ENCODE data around the gene CATSPER1.

CATSPER1 gene

DNA sequence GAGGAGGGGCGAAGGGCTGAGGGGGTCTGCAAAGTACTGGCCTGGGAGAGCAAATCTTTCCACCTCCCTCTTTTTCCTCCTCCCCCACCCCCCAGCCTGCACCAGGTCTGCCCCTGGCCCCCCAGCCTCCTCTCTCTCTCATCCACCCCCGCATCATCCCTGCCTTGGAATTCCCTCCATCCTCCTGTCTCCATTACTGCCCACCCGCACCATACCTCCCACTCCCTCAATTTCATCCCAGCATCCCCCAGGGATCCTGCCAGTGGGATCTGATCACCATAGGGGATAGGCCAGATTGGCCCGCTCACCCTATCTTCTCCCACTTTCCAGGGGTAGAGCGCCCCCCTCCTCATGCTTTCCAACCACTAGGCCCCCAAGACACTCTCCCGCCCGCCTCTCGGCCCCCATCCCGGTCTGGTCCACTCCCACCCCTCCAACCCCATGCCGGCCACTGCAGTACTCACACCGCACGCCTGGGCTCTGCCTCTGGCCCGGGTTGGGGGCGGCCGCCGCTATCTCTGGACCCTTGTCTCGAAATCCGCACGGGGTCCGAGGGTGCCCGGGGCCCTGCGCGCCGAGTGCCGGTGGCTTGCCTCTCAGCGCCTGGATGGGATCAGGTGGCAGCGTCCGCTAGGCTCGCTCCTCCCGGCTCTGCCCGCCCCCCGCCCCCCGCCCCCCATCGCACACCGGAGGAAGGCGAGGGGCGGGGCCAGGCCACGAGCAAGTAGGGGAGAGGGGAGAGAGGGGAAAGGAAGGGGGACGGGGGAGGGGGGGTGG lies 22.5 kb upstream of the CATSPER1 start, which contains the start of gene GAL3ST3:
GAL3ST3 (minus strand) TSS at position 615 of the 777 bp plus-strand sequence. CDS start 3,746 bp downstream, outside the sequence.
- no peak for TF ChIP-seq JUND (IDR thresholded peaks at IDR 0.05; ENCODE audit: low read depth)
- no peak for DNase-seq (ENCODE audit: low read depth in 1 of 2, low spot score in 1 of 2)
- in situ Hi-C loops (cut with HindIII; ENCODE audit: low pct_unique_long_range_greater_than_20kb, low sequenced_read_pairs) = no loop called here

DNA sequence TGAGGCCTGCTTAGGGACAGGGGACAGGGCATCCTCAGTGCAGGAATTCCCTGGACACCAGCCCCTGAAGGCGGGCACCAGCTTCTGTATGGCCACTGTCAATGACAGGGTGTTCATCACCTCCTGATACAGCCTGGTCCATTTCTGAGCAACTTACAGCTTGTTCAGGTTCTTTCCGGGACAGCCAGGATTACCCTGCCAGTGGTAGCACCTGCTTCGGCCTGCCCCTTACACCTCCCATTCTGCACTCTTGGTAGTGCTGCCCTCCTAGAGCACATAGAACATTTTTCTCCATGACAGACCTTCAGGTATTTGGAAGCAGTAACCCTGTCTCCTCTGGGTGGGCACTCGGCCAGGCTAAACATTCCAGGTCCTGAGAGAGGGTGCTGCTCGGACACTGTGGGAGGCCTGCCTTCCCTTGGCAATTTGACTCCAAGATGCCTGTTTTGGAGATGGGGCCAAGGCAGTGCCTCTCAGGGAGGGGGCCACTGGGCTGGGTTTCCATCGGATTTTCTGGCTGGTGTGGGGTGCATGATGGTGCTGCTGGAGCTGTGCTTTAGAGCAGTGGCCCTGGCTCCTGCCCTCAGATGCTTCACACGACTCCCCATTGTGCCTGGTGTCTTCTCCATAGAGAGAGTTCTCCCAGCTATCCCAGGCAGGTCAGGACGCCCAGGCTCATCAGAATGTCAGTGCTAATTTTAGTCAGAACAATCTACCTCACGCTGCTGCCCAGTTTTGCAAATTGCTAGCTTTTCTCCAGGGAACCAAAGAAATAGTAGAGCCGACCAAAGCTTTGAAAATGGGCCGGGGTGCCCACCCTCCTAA lies 21.5 kb upstream of the CATSPER1 start:
- in situ Hi-C loops (cut with HindIII; ENCODE audit: low pct_unique_long_range_greater_than_20kb, low sequenced_read_pairs) = no loop called here
- TF ChIP-seq JUND (IDR thresholded peaks at IDR 0.05; ENCODE audit: low read depth) = no peak
- DNase-seq (ENCODE audit: low read depth in 1 of 2, low spot score in 1 of 2) = peak in 1 of 2 experiments; percentile 48

DNA sequence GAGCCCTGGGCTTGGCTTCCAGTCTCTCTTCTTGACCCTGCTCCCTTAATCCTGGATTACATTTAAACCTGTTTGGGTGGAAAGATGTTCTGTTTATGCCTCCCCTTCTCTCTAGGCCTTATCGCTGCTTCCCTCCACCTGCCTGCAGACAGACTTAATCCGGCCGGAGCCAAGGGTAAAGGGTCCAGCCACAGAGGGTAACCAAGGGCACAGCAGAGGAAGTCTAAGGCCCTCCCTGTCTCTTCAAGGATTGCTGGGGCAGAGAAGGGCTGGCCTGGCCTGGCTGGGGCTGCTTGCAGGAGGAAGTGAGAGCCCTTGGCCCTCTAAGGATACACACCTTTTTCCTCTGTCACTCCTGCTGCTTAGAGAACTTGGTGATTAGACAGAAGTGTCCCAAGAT lies 20.6 kb upstream of the CATSPER1 start:
- DNase-seq (ENCODE audit: low read depth in 1 of 2, low spot score in 1 of 2) = no peak
- no peak for TF ChIP-seq JUND (IDR thresholded peaks at IDR 0.05; ENCODE audit: low read depth)
- in situ Hi-C loops (cut with HindIII; ENCODE audit: low pct_unique_long_range_greater_than_20kb, low sequenced_read_pairs) = no loop called here

DNA sequence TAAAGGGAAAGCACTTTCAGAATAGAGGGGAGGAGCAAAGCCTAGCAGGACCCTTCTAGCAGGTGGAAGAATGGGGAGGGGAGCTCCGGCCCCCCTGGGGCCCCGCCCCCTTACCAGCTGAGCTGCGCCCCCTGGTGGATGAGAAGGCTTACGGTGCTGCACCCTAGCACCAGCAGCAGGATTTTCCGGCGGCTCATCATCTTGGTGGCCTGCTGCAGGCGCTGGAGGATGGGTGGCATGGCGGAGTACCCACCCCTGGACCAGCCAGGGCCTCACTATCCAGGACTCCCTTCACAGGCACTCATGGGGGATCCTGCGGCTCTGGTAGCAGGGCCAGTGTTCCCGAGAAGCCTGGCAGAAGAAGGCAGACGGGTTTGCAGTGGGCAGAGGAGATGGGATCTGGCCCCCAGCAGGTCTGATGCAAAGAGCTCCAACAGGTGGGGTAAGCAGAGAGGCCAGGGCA lies 18.9 kb upstream of the CATSPER1 start:
- DNase-seq (ENCODE audit: low read depth in 1 of 2, low spot score in 1 of 2) = peak; percentile 87 to 98
- in situ Hi-C loops (cut with HindIII; ENCODE audit: low pct_unique_long_range_greater_than_20kb, low sequenced_read_pairs) = no loop called here

DNA sequence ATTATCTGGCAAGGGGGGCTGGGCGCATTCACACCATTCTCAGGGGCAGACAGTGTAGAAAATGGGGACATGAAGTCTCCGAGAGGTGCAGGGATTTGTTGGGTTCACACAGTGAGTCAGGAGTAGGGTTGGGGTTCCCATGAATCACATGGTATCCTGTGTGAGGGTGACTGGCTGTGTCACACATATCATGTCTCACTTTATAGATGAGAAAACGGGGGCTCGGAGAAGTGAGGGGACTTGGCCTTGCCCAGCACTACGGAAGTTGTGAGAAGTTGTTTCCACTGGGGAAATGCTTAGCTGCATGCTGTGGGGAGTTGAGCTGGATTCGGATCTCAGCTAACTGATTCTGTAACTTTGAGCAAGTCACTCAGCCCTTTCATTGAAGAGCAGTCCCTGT lies 18.5 kb upstream of the CATSPER1 start:
- TF ChIP-seq JUND (IDR thresholded peaks at IDR 0.05; ENCODE audit: low read depth) = no peak
- in situ Hi-C loops (cut with HindIII; ENCODE audit: low pct_unique_long_range_greater_than_20kb, low sequenced_read_pairs) = no loop called here
- DNase-seq (ENCODE audit: low read depth in 1 of 2, low spot score in 1 of 2) = no peak

More for the DNA sequence above, 18.9 kb upstream of the CATSPER1 start:
- TF ChIP-seq JUND (IDR thresholded peaks at IDR 0.05; ENCODE audit: low read depth) = no peak

DNA sequence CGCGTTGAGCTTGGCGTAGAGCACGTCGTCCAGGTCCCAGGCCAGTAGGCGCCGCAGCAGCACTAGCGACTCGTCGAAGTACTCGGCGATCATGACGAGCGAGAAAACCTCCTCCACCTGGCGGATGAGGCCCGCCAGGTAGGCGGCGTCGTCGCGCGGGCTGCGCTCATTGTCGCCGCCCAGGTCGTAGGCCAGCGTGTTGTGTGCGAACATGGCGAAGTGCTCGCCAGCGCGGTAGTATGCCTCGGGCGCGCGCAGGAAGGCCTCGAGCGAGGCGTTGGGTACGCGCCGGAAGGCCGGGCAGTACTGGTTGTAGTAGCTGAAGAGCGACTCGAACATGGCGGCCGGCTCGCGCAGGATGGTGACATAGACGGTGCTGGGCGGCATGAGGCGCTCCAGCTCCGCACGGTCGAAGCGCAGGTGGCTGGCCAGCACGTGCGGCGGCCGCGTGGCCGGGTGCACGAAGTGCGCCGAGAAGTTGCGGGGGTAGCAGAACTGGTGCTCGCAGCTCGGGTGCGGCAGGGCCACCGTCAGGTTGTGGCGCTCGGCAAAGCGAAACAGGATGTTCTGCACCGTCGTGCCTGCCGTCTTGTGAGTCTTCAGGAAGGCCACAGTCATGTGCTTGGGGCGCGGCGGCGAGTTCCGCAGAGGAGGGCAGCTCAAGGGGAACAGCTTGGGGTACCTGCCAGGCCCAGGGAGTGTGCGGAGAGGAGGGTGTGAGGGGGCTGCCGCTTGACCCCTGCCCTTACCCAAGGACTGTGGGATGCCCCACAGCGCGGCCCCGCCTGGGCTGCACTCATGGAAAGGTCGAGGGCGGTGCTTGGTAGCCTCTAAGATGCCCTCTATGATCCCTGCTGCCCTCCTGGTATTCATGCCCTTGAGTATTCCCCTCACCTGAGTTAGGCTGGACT lies 17.0 kb upstream of the CATSPER1 start:
- no peak for DNase-seq (ENCODE audit: low read depth in 1 of 2, low spot score in 1 of 2)
- in situ Hi-C loops (cut with HindIII; ENCODE audit: low pct_unique_long_range_greater_than_20kb, low sequenced_read_pairs) = no loop called here
- TF ChIP-seq JUND (IDR thresholded peaks at IDR 0.05; ENCODE audit: low read depth) = no peak

DNA sequence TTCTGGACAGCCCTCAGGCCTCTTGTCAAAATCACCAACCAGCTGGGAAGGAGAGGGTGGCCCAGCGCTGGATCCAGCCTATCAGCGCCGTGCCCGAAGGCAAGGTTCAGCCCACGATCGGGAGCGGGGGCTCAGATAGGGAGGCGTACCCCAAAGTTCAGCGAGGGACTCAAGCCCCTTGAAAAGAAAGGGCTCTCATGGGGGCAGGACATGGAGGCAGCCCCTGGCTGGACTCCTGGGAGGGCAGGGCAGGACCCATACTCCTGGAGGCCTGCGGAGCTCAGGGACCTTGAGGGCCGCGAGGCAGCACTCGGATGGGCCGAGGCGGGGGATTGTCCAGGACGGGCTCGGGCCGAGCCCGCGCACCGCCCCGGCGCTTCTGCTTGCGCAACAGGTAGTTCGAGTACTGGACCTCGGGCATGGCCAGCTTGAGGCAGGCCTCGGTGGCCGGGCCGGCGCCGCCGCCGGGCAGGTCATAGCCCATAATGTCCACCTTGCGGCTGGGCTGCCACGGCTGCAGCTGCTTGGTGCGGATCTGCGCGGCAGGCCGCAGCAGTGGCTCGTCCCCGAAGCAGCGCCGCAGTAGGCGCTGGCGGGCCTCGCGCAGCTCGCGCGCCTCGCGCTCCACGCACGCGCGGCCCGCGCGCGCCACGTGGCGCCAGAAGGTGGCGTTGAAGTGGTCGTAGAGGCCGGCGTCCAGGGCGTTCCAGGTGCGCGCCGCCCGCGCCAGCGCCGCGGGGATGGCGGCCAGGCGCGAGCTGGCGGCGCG lies 16.1 kb upstream of the CATSPER1 start:
- TF ChIP-seq JUND (IDR thresholded peaks at IDR 0.05; ENCODE audit: low read depth) = no peak
- in situ Hi-C loops (cut with HindIII; ENCODE audit: low pct_unique_long_range_greater_than_20kb, low sequenced_read_pairs) = no loop called here
- DNase-seq (ENCODE audit: low read depth in 1 of 2, low spot score in 1 of 2) = no peak

DNA sequence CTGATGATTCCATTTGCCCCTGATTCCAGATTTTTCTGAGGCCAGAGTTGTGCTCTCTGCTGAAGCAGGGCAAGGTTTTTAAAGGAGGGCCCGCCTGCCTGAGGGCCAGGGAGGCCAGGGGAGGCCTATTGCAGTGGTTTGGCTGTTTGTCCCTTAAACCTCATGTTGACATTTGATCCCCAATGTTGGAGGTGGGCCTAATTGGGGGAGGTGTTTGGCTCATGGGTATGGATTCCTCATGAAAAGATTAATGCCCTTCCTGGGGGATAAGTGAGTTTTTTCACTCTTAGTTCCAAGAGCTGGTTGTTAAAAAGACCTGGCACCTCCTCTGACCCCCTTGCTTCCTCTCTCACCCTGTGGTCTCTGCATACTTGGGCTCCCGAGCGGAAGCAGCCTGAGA lies 13.5 kb upstream of the CATSPER1 start:
- DNase-seq (ENCODE audit: low read depth in 1 of 2, low spot score in 1 of 2) = no peak

DNA sequence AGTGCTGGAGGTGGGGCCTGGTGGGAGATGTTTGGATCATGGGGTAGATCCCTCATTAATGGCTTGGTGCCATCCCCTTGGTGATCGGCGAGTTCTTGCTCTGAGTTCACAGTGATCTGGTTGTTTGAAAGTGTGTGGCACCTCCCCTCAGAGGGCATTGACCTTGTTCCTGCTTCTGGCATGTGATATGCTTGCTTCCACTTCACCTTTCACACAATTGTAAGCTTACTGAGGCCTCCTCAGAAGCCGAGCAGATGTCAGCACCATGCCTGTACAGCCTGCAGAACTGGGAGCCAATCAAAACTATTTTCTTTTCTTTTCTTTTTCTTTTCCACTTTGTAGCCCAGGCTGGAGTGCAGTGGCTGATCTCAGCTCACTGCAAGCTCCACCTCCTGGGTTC lies 11.0 kb upstream of the CATSPER1 start:
- no peak for DNase-seq (ENCODE audit: low read depth in 1 of 2, low spot score in 1 of 2)
- TF ChIP-seq JUND (IDR thresholded peaks at IDR 0.05; ENCODE audit: low read depth) = no peak
- in situ Hi-C loops (cut with HindIII; ENCODE audit: low pct_unique_long_range_greater_than_20kb, low sequenced_read_pairs) = no loop called here

More for the DNA sequence above, 13.5 kb upstream of the CATSPER1 start:
- in situ Hi-C loops (cut with HindIII; ENCODE audit: low pct_unique_long_range_greater_than_20kb, low sequenced_read_pairs) = no loop called here
- no peak for TF ChIP-seq JUND (IDR thresholded peaks at IDR 0.05; ENCODE audit: low read depth)

DNA sequence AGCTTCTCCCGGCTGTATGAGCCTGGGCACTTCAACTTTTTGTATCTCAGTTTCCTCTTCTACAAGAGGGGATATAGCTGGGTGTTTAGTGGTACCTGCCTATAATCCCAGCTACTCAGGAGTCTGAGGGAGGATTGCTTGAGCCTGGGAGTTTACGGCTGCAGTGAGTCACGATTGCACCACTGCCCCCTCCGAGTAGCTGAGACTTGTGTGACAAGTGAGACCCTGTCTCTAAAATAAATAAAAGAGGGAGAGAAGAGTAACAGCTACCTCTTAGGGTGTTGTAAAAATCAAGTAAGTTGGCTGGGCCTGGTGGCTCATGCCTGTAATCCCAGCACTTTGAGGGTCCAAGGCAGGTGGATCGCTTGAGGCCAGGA lies 10.0 kb upstream of the CATSPER1 start:
- TF ChIP-seq JUND (IDR thresholded peaks at IDR 0.05; ENCODE audit: low read depth) = no peak
- in situ Hi-C loops (cut with HindIII; ENCODE audit: low pct_unique_long_range_greater_than_20kb, low sequenced_read_pairs) = no loop called here
- no peak for DNase-seq (ENCODE audit: low read depth in 1 of 2, low spot score in 1 of 2)

DNA sequence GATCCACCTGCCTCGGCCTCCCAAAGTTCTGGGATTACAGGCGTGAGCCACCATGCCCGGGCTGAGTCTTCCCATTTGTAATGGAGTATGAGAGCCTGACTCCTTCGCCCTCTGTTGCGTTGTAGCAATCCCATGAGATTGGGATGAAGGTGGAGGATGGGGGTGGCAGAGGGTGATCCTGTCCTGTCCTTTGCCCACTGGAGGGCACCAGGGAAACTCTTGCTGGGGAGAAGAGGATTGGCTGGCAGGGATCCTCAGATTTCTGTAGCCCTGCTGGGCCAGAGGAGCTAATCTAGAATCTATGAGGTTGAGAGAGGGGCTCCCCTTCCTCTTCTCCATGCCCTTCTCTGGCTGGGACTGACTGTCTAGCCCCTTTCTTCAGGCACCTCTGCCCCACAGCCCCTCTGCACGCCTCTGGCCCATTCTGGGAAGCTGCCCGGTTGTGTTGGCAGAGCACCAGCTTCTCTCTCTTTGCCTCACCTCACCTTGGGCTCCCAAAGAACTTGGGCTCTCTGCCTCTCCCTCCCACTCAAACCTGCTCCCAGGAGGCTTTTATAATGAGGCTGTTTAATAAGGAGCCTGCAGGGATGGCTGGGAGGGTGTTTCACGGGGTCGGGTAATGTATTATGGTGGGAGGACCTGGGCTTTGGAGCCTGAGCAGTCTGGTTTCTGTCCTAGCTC lies 9.5 kb upstream of the CATSPER1 start:
- in situ Hi-C loops (cut with HindIII; ENCODE audit: low pct_unique_long_range_greater_than_20kb, low sequenced_read_pairs) = no loop called here
- no peak for DNase-seq (ENCODE audit: low read depth in 1 of 2, low spot score in 1 of 2)
- no peak for TF ChIP-seq JUND (IDR thresholded peaks at IDR 0.05; ENCODE audit: low read depth)

Measured in T47D (cell line).